Activated T-cell treated with anti-CD3 and anti-CD28 coated beads for 1 hour (primary cell): ENCODE measurements around the gene TAF8.

Source experiments
- DNase-seq: peaks from one replicate; pipeline ENCODE4 v3.0.0-alpha.2; 2020; ENCODE audit warnings: low read depth

Gene TAF8

DNA sequence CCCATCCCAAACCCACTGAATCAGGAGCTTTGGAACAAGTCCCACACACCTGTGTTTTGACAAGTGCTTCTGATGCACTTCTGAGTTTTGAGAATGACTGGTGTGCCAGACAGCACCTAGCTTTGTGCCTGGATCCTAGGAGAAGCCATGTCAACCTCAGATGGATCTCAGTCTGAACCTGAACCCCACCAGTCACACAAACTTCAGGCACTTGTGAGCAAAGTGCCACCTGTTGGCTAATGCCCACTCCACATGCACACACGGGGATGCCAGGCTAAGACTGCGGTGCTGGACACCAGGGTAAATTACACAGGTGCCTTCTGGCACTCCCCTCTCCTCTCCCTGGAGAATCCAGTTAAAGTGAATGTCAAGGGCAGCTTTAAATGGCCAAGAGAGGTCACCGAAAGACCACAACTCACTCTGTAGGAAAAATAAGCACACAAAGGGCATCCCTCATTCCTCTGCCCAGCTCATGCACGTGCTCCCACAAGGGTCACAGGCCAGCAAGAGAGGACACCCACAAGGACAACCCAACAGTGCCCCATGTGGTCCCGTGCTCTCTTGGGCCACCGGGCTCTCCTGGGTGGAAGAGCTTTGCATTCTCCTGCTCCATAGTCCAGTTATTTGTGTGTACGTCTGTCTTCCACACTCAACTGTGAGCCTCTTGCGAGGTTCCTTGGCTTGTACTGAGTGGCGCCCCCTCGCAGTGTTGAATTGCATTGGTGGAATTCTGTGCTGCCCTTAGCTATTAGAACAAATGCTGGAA, 45.6 kb downstream of the TAF8 start:
- no peak for DNase-seq

DNA sequence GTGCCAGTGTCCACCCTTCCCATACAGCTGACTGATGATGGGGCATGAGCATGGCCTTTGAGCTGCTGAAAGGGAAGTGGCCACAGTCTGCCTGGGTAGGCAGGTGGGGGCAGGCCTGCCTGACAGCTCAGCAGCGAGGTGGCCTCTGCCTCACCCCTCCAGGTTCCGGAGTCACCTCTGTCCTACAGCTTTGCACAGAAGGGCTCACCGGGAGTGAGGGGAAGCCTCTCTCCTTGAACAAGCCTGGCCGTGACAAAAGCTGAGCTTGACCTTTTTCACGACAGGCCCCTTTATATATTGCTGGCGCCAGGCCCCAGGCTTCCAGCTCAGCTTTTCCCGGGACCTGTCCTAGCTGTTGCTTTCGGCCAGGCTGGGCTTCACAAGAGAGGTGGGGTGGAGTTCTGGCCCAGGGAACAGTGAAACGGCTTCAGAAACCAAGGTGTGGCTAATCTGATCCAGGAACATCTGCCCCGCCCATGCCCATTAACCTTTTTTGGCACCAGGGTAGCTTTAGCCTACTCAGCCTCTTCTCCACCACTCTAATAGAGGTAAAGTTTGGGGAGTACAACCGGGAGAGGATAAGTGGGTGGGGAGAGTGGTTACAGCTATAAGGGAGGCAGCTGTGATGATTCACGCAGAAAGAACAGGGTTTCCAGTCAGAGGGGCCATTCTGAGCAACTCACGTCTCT, 49.2 kb downstream of the TAF8 start:
- DNase-seq, result no peak

DNA sequence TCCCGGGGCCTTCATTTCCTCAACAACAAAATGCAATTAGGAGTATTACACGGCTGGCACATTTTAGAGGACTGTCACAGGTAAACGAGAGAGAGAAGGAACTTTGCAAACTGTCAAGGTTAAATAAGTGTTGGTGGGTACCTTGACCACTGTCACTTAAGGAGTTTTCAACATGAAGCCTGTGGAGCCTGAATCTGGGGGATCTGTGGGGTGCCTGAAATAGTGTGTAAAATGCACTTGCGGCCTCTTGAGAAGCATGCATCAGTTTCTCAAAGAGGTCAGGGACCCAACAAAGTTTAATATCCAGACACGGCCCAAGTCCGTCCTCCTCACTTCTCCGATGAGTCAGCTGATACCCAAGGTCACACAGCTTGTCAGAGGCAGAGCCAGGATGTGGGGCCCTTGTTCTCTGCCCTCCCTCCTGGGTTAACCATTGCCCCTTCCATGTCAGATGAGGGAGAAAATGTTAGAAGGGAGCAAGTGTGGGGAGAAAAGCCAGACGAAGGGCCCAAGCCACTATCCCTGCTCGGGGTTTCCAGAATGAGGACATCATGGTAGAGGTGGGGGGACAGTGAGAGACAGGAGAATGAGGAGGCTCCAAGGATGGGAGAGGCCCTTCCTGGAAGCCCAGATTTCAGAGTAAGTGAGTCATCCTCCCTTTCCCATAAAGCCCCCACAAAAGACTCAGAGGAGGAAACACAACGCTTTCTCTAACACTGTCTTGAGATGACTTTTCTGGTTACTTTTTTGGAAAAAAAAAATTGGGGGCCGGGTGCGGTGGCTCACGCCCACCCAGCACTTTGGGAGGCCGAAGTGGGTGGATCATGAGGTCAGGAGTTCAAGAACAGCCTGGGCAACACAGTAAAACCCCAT, 49.9 kb downstream of the TAF8 start:
- no peak for DNase-seq

DNA sequence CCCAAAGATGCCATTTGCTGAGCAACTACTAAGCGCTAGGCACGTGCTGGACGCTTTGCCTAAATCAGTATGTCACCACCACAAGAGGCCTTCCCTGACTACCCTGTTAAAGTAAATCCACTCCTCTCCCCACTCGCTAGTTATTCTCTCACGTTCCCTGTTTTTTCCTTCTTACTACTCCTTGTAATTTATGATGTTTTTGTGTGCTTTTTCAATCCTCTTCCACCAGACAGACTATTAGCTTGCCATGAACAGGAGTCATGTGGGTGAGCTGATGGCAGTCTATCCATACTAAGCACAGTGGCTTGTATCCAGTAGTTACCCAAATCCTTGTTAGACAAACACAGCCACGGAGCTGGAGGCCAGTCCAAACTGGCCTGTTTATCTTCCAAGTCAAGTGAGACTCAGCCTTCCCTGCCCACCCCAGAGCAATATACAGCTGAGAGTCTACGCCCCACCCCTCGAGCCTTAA, 50.9 kb downstream of the TAF8 start:
- no peak for DNase-seq

DNA sequence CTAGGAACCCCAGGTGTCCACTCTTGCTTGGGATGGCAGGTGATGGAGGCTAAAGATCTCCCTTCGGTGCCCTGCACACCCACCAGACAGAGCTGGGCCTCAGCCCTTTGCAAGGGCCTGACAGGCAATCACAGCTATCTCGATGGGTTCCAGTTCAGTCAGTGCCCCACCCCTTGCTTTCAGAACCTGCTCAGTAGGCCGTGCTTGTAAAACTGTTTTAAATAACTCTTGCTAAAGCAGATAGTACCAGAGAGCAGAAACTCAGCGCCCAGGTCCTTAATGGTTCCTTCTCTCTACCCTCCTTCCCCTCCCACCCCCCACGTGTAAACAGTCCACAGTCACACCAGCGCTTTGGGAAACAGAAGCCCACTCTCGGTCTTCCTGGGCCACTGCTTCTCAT, 52.9 kb downstream of the TAF8 start:
- DNase-seq, result no peak

DNA sequence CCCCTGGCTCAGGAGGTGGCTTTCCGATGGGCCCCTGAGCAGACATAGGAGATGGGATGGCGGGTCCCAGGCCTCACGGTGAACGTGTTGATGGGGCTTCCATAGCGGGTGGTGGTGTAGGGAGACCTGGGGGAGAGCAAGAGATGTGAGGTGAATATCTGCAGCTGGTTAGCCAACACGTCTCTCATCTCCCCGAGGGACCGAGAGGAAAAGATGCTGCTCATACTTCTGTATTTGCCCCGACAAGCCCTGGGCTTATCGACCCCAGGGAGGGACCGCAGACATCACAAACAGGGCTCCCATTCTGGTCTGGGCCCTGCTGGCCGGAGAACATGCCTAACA, 53.4 kb downstream of the TAF8 start:
- no peak for DNase-seq

DNA sequence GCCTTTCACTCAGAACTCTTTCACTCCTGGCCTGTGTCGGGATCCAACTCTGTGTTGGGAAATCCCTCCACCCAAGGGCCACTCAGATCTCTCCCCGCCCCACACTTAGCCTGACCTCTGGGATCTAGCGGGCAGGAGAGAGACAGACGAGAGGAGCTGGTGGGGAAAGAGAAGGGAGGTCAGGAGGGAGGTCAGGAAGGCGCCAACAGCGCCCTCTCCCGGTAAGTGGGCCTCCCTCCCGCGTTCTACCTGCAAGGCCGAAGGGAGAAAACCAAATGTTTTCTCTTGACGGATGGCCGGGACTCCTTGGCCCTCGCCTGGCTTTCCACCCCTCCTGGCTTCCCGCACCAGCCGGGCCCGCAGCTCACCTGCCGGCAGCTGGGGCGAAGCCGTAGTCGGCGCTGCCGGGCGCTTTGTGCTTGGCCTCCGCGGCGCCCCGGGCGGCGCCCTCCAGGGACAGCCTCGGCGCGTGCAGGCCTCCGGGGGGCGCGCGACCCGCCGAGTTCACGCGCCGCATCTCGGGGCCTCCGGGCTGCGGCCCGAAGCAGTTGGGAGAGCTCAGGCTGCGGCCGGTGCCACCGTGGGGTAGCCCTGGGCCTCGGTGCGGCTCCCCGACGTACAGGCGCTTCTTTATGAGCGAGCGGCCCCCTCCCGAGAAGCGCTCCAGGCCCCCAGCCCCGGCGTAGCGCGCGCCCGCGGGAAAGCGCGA, 53.9 kb downstream of the TAF8 start:
- DNase-seq, result peak; percentile 61

DNA sequence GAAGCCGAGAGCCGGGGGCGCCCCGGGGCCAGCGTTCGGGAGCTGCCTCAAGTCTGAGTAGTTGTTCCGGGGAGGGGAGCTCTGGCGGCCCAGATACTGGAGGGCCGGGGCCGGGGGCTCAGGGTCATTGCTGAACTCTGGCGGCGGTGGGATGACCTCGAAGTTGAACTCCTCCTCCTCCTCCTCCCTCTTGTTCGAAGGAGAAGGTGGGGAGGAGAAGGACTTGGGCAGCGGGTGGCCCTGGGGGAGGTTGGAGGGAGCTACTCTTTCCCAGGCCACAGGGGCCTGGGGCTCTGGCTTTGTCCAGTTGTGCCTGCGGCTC, 54.4 kb downstream of the TAF8 start:
- DNase-seq, result no peak

DNA sequence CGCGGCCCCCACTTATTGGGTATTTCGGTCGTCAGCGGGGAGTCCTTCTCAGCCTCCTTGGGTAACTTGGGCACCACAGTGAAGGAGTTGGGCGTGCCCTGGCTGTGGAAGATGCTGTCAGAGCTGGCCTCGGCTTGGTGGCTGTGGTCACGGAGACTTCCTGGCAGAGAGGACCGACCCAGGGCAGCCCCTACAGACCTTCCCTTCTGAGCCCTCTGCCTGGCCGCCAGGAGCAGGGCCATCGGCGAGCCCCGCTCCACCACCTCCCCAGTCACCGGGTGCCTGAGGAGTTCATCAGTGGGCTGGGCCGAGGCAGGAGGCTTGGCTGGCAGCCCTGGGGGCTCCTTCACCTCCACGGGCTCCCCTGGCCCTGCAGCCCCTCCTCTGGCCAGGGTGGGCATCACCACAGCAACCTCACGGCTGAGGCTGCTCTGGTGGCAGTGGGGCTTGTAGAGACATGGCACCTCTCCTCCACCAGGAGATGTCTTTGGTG, 54.9 kb downstream of the TAF8 start:
- no peak for DNase-seq

DNA sequence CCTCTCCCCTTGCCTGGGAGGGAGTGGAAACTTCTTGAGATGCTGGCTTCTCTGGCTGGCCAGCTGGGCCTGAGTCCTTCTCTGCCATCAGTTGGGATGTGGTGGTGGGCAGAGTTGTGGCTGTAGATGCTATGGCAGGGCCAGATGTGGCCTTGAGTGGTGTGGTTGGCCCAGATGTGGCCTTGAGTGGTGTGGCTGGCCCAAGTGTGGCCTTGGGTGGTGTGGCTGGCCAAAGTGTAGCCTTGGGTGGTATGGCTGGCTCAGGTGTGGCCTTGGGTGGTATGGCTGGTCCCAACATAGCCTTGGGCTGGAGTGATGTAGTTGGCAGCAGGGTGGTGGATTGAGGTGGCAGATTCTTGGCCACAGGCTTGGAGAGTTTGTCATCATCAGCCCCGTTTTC, 55.4 kb downstream of the TAF8 start:
- no peak for DNase-seq

DNA sequence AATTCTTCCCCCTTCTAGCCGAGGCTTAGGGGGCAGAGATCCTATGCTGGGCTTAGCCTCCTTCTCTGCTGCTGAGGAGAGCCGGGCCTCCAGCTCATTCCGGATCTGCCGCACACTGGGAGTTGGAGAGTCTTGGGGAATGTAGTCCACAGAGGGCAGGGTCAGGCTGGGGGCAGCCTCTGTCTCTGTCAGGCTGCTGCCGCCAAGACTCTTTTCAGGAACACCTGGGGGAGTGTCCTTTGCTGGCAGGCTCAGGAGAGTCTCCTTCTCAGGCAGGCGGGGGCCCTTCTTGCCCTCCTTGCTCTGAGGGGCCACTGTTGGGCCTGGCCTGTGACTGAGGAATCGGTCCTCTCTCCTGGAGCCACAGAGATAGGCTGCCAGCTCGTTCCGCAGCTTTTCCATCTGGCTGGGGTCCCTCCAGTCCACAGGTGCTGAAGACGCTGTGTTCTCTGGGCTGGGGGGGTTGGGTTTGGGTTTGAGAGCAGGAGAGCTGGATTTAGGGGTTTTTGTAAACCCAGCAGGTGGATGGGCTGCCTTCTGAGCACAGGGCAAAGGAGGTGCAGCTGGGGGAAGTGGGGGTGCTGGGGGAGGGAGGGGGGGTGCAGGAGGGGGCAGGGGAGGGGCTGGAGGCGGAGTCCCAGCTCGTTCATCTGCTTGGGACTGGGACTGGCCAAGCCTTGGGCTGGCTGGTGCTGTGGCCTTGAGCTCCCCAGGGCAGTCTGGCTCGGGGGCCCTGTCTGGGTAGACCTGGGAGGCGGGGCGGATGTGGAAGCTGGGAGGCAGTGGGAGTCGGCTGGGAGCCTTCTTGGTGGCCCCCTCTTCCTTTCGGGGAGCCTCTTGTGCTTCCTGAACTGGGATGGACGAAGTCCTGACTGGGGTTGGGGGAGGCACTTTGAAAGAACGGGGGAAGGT, 56.0 kb downstream of the TAF8 start:
- no peak for DNase-seq

DNA sequence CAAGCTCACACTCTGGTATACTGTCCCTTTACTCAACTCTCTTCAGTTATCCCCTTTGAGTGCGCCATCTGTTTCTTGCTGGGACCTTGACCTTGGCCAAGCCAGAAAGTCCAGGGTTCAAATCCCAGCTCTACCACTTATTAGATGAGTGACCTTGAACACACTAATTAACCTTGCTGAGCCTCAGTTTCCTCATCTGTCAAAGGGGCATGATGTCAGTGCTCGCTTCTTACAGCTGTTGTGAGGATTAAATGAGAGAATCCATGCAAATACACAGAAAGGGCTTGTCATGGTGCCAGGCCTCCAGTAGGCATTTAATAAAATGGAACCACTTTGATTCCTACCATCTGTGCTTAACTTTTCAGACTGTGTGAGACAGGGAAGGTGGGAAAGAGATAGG, 57.7 kb downstream of the TAF8 start:
- no peak for DNase-seq

DNA sequence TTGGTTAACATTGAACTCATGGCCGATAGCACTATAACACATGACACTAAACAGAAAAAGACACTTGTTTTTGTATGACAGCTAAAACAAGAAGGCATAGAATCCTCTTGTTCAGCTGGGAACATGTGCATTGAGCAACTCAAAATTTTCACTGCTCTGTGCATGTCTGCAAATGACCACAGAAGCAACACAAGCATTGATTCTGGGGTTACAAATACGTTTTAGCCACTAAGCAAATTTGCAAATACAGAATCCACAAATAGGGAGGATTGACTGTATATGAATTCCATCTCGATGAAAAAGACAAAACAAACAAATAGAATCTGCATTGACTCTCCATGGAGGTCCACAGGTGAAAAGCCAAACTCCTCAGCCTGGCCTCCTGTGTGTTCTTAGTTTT, 60.4 kb downstream of the TAF8 start:
- DNase-seq, result no peak

DNA sequence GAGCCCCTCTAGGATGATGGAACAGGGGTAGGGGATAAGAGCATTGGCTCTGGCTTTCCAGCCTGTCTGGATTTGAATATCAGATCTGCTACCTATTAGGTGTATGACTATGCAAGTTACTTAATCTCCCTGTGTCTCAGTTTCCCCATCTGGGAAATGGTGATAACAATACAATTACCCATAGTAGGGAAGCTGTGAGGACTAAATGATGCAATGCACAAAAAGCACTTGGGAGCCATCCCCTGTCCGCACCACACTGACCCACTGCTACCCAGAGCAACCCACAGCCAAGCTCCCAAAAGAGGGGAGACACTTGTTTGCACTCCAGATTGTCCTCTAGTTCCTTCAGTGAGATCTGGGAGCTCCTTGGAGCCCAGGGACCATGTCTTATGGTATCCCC, 62.0 kb downstream of the TAF8 start:
- no peak for DNase-seq

DNA sequence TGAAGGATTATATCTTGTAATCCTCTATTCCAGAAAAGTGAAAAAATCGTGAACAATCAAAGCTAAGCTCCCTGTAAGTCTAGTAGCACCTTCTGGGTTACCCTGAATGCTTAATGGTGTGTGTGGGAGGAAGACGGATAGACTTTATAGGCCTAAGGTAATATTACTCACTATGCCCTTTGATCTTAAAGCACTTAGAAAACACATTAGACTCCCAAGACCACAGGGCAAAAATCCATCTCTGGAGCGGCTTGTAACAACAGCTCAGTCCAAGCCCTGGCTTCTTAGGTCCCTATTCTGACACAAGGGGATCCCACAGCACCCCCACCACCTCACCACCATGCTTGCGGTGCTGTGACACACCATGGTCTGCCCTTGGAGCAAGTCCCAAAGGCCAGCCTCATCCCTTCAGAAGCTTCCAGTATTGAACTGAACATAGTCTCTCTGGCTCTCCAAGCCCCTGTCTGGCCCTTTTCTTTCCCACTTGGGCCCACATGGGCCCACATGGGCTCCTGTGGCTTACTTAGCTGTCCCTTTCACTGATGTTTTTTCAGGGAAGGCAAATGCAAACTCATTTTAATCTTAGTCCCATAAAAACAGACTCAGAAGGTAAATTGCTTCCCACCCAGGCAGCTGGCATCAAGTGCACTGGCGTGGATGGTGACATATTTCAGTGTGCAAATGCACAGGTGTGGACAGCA, 63.8 kb downstream of the TAF8 start:
- DNase-seq, result no peak

DNA sequence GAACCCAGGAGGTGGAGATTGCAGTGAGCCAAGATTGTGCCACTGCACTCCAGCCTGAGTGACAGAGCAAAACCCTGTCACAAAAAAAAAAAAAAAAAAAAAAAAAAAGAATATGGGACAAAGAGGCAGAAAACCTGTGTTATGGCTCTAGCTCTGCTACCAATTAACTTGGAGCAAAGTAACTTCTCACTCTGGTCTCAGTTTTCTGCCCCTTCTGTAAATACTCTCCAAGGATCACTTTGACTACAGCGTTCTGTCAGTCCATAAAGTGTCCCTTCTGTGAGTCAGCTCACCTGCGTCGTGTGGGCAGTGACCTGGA, 67.5 kb downstream of the TAF8 start:
- no peak for DNase-seq

DNA sequence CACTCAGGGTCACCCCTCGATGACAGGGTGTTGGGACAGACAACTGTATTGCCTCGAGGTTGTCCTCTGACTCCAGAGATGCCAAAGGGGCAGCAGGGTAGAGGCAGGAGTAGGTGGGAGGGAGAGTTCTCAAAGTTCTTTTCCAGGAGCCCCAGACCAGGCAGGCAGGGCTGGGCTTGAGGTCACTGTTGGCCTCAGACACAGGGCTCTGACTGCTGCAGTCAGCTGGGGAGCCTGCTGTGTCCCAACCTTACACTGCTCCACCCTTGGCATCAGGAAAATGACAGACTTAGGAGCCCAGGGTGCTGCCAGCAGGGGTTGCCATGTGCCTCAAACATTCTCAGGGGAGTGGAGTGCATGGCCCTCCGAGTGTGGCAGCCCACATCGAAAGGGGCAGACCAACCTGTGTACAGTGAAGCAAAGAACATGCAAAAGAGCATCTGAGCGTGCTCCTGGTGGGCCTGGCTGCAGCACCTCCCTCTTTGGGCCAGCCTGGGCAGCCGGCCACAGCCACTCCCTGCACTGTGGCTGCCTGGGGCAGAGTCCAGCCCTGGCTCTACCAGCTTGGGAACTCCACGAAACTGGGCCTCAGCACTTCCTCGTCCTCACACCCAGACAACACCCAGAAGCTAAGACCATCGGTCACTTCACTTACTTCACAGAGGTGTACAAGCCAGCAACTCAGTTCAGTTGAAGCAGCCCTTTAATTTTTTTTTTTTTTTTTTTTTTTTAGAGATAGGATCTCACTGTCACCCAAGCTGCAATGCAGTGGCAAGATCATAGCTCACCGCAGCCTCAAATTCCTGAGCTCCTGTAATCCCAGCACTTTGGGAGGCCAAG, 68.1 kb downstream of the TAF8 start:
- DNase-seq, result no peak

DNA sequence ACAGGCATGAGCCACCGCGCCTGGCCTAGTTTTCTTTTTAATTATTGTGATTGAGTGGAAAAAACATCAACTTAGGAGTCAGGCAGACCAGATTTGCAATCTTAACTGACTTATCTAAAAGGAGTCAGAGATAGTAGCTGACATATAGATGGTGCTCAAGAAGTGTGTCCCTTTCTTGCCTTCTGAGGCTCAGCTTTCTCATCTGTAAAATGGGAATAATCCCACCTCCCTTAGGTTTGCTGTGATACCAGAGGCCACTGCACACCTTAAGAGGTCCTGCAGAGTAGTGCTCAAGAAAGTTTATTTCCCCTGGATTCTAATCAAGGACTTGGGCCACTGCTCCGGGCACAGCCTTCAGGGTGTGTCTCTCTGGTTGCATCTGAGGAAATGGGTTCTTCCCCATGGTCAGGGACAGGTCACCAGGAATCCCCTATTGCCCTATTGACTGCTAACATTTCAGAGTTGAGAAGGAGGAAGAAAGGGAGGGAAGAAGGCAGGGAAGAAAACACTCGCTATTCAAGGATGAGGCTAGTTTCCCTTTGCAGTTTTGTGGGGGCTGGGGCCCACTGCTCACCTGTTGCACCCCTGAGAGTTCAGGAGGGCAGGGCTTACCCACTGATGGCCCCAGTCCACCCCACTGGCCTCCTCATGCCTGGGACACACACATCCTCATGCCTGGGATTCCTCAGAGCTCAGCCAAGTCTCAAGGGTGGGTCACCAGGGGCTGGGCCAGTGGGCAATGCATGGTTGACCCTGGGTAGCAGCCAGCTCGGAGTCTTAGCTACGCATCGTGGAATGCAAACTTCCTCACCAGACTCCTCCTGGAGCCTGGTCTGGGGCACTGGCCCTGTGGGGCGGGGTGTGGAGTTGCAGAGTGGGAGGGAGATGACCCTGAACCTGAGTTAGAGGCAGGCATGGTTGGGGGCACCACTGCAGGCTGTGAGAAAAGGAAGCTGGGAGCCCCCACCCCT, 70.9 kb downstream of the TAF8 start:
- DNase-seq, result no peak
